Measurements from ENCODE around the gene AMBN. TPM values are rescaled to one million over a fixed set of nuclear protein-coding genes. Genes with fewer than 3 reads are reported as not detected.

The AMBN gene
- total RNA-seq (2022; extraction: Qiagen RNA extraction; ENCODE audit: low read depth) = not detected in 5 replicates

GRCh38 chr4:70591955-70592582 lies at the start of gene AMBN:
TSS of gene AMBN (plus strand) at chr4:70592256. CDS start at chr4:70592359, 103 bp downstream.

GRCh38 chr4:70628444-70628843 lies 36.4 kb downstream of the AMBN start, which contains the start of gene ENAM:
TSS of gene ENAM (plus strand) at chr4:70628744. CDS start at chr4:70629501, 757 bp downstream.

Other genes starting within 250 kb of the AMBN start
- gene SMR3A, start 231.5 kb upstream of the AMBN start, total RNA-seq (2022; extraction: Qiagen RNA extraction; ENCODE audit: low read depth) = not detected in 5 replicates
- gene SMR3B, start 209.1 kb upstream of the AMBN start, total RNA-seq (2022; extraction: Qiagen RNA extraction; ENCODE audit: low read depth) = not detected in 5 replicates
- gene OPRPN, start 194.3 kb upstream of the AMBN start, total RNA-seq (2022; extraction: Qiagen RNA extraction; ENCODE audit: low read depth) = not detected in 5 replicates
- not detected in 5 replicates for gene MUC7, start 120.1 kb upstream of the AMBN start, total RNA-seq (2022; extraction: Qiagen RNA extraction; ENCODE audit: low read depth)
- gene AMTN, start 73.7 kb upstream of the AMBN start, total RNA-seq (2022; extraction: Qiagen RNA extraction; ENCODE audit: low read depth) = 0.09 to 0.22 TPM in 2 of 5 replicates, not detected in the others
- gene ENAM, start 36.5 kb downstream of the AMBN start, total RNA-seq (2022; extraction: Qiagen RNA extraction; ENCODE audit: low read depth) = 0.01 TPM in 1 of 5 replicates, not detected in the others
- gene JCHAIN, start 74.3 kb downstream of the AMBN start, total RNA-seq (2022; extraction: Qiagen RNA extraction; ENCODE audit: low read depth) = 0.07 to 0.16 TPM (median 0.10 TPM) in 3 of 5 replicates, not detected in the others
- 34.1 to 51.2 TPM (median 38.6 TPM) in 5 replicates for gene UTP3, start 96.3 kb downstream of the AMBN start, total RNA-seq (2022; extraction: Qiagen RNA extraction; ENCODE audit: low read depth)
- 6.7 to 9.9 TPM (median 7.3 TPM) in 5 replicates for gene RUFY3, start 129.7 kb downstream of the AMBN start, total RNA-seq (2022; extraction: Qiagen RNA extraction; ENCODE audit: low read depth)
- gene GRSF1, start 247.6 kb downstream of the AMBN start, total RNA-seq (2022; extraction: Qiagen RNA extraction; ENCODE audit: low read depth) = 79.5 to 87.4 TPM (median 82.3 TPM) in 5 replicates

Data from A549 treated with DMSO at 1 μM for 4 hours (cell line).